ENCODE measurements around the gene UFSP1.

Gene UFSP1

GRCh38 chr7:100873599-100874299, 15.8 kb downstream of the UFSP1 start:
- in situ Hi-C loops (cut with MboI; ENCODE audit: low sequenced_read_pairs, unreplicated experiment): loop anchor here (25.0 kb wide), 1 partner anchor 411 kb away; the partner anchor contains the start of gene SPACDR
- DNase-seq (ENCODE audit: low spot score): no peak
- TF ChIP-seq, protein P1, sequence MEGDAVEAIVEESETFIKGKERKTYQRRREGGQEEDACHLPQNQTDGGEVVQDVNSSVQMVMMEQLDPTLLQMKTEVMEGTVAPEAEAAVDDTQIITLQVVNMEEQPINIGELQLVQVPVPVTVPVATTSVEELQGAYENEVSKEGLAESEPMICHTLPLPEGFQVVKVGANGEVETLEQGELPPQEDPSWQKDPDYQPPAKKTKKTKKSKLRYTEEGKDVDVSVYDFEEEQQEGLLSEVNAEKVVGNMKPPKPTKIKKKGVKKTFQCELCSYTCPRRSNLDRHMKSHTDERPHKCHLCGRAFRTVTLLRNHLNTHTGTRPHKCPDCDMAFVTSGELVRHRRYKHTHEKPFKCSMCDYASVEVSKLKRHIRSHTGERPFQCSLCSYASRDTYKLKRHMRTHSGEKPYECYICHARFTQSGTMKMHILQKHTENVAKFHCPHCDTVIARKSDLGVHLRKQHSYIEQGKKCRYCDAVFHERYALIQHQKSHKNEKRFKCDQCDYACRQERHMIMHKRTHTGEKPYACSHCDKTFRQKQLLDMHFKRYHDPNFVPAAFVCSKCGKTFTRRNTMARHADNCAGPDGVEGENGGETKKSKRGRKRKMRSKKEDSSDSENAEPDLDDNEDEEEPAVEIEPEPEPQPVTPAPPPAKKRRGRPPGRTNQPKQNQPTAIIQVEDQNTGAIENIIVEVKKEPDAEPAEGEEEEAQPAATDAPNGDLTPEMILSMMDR (IDR thresholded peaks at IDR 0.05; ENCODE audit: borderline replicate concordance, control extremely low read depth, extremely low read depth, insufficient read depth, missing control alignments): no peak

- TF ChIP-seq, protein P1 (IDR thresholded peaks at IDR 0.05; ENCODE audit: borderline replicate concordance, control extremely low read depth, extremely low read depth, insufficient read depth, missing control alignments): no peak
Measured at GRCh38 chr7:100867776-100868485, 21.6 kb downstream of the UFSP1 start.

GRCh38 chr7:100867040-100867775, 22.3 kb downstream of the UFSP1 start, which contains the start of gene TRIP6:
Gene TRIP6 (plus strand): TSS chr7:100867387. CDS start chr7:100867498, 111 bp downstream.
- peak; percentile 89 for DNase-seq (ENCODE audit: low spot score)
- in situ Hi-C loops (cut with MboI; ENCODE audit: low sequenced_read_pairs, unreplicated experiment): loop anchor here (25.0 kb wide), 1 partner anchor 405 kb away; the partner anchor contains the start of gene SPACDR
- TF ChIP-seq, protein P1 (IDR thresholded peaks at IDR 0.05; ENCODE audit: borderline replicate concordance, control extremely low read depth, extremely low read depth, insufficient read depth, missing control alignments): no peak

More at GRCh38 chr7:100867776-100868485, 21.6 kb downstream of the UFSP1 start:
- no peak for DNase-seq (ENCODE audit: low spot score)
- in situ Hi-C loops (cut with MboI; ENCODE audit: low sequenced_read_pairs, unreplicated experiment): loop anchor here (25.0 kb wide), 1 partner anchor 406 kb away; the partner anchor contains the start of gene SPACDR

GRCh38 chr7:100866729-100867039, 22.8 kb downstream of the UFSP1 start:
- DNase-seq (ENCODE audit: low spot score): no peak
- in situ Hi-C loops (cut with MboI; ENCODE audit: low sequenced_read_pairs, unreplicated experiment): loop anchor here (25.0 kb wide), 1 partner anchor 404 kb away; the partner anchor contains the start of gene SPACDR
- TF ChIP-seq, protein P1 (IDR thresholded peaks at IDR 0.05; ENCODE audit: borderline replicate concordance, control extremely low read depth, extremely low read depth, insufficient read depth, missing control alignments): no peak

GRCh38 chr7:100865938-100866728, 23.4 kb downstream of the UFSP1 start:
- no peak for DNase-seq (ENCODE audit: low spot score)
- in situ Hi-C loops (cut with MboI; ENCODE audit: low sequenced_read_pairs, unreplicated experiment): loop anchor here (25.0 kb wide), 1 partner anchor 404 kb away; the partner anchor contains the start of gene SPACDR
- TF ChIP-seq, protein P1 (IDR thresholded peaks at IDR 0.05; ENCODE audit: borderline replicate concordance, control extremely low read depth, extremely low read depth, insufficient read depth, missing control alignments): no peak
